Limb (tissue), 2 donors: ENCODE data around the gene CHRNA7.

Source experiments
- DNase-seq, 2 donors: peaks; one replicate each; pipeline ENCODE4 v3.0.0-alpha.2; 2016; ENCODE audit errors: extremely low spot score in 2 of 2

CHRNA7 gene

GRCh38 chr15:32067115-32067514 is 36.8 kb downstream of the CHRNA7 start:
- DNase-seq, result no peak

DNA sequence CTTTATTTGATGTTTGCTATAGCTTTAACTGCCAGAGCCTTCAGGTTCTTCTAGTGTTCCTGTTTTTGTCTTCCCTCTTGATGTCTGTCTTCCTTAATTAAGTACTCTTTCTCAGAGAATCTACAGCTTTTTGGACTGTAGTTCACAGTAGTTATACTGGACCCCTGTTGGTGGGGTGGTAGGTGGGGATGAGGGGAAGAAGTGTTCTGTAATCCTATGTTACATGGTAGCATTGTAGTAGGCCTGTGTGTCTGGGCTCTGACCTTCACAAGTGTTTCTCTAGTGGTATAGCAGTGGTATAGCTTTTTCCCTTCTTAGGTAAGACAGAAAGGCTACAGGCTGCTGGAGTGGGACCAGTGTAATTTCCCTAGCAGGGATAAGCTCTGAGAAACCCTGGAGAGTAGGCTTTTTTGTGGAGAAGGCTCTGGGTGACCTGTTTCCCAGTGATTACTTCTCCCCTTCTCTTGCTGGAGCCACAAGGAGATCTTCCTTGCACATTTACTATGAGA is 59.6 kb downstream of the CHRNA7 start:
- DNase-seq, result no peak

DNA sequence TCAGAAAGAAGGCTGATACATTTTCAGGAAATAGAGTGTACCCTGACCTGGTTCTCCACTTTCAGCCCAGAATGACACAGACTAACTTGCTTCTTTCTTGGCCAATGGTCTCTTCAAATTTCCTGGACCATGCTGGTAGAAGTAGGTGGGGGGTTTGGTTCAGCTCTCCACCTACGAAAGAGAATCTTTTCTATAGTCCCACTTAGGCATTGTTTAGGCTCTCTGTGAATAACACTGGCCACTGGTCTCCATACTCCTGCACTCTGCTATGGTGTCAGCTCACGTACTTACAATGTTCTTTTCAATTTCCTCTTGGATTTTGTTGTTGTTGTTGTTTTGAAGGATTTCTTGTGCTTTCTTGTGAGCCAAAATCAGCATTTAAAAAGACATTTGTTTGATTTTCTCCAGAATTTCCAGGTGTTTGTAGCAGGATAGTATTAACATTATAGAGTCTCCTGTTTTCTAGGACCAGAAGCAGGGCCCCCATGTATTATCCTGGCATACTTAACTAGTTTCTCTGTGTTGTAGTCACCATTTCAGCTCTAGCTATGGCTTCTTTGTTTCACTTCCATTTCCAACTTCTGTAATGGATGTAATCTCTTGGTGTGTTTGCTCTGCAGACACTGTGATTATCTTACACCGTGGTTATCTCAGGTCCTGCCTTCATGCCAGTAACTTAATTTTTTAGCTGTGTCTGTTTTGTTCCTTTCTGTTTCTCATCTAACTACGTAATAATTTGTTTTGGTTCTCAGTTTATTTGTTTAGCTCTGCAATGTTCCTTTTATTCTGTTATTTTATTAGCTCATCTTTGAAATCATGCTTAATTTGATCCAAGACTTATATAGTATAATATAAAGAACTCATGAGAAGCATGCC is 61.4 kb downstream of the CHRNA7 start:
- DNase-seq, result no peak

DNA sequence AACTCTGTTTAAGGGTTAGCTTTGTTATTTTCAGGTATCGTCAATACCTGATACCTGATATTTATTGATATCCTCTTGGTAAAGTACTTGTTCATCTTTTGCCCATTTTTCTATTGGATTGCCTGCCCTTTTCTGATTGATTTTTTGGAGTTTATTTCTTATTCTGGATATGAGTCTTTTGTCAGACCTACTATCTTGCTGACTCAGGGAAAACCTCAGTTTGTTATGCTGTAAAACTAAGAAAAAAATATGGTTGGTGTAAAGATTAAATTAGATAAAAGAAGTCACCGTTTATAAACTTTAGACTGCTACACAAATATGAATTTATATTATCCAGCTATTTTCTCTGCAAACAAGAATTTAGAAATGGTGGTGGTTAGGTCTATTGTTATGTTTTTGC is 65.9 kb downstream of the CHRNA7 start:
- no peak for DNase-seq

DNA sequence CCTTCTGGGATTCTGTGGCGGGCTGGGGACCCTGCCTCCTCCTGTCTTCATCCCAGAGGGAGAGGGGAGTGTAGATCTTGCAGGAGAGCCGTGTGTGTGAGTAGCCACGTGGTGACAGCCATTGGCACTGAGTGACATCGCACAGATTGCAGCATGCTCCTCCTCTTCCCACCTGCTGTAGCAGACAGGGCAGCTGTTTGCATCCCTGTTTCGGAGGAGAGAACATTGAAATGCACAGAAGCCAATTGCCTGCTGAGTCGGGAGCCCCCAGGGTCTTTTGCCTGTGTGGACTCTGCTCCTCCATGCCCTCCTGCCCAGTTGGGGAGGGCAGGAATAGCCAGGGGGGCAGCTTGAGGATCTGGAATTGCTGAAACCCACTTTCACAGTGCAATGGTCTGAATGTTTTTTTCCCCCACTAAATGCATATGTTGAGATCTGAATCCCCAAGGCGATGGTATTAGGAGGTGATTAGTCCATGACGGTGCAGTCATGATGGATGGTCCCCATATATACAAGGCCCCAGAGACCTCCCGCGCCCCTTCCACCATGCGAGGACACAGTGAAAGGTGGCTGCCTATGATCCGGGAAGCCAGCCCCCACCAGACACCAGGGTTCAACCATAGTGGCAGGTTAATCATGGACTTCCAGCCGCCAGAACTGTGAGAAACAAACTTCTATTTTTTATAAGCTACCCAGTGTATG is 66.8 kb downstream of the CHRNA7 start:
- DNase-seq, result no peak

- no peak for DNase-seq
These were observed 67.7 kb downstream of the CHRNA7 start for GRCh38 chr15:32098033-32098432.

DNA sequence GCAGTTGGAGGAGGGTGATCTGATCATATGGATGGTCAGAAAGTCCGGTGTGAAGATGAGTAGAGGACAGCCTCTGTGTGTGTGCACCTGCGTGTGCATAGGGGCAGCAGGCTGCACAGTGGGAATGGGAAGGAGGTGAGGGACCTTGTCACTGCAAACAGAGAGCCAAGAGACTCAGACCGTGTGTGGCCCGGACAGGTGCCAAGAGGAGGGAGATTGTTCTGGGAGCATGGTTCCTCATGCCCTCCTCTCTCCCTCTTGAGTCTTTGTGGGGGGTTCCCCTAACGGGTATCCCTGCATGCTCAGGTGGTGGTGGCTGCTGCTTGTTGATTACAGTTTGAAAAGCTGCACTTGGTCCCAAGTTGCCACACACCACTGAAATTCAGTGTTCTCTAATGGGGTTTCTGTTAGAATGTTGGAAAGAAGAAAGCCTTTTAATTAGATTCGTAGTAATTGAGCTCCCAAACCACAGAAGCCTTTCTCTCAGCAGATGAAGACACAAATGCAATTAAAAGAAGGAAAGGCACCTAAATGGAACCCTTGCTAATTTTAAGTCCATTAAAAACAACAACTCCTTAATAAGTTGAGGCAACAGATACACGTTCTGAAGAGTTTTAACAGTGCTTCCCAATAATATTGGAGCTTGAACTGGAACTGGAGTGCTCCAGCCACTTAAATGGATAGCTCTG is 68.9 kb downstream of the CHRNA7 start:
- no peak for DNase-seq

GRCh38 chr15:32099956-32100684 is 69.8 kb downstream of the CHRNA7 start:
- no peak for DNase-seq

- DNase-seq, result no peak
These were observed 74.0 kb downstream of the CHRNA7 start for GRCh38 chr15:32104061-32104995.

GRCh38 chr15:32105258-32106241 is 75.2 kb downstream of the CHRNA7 start:
- no peak for DNase-seq

DNA sequence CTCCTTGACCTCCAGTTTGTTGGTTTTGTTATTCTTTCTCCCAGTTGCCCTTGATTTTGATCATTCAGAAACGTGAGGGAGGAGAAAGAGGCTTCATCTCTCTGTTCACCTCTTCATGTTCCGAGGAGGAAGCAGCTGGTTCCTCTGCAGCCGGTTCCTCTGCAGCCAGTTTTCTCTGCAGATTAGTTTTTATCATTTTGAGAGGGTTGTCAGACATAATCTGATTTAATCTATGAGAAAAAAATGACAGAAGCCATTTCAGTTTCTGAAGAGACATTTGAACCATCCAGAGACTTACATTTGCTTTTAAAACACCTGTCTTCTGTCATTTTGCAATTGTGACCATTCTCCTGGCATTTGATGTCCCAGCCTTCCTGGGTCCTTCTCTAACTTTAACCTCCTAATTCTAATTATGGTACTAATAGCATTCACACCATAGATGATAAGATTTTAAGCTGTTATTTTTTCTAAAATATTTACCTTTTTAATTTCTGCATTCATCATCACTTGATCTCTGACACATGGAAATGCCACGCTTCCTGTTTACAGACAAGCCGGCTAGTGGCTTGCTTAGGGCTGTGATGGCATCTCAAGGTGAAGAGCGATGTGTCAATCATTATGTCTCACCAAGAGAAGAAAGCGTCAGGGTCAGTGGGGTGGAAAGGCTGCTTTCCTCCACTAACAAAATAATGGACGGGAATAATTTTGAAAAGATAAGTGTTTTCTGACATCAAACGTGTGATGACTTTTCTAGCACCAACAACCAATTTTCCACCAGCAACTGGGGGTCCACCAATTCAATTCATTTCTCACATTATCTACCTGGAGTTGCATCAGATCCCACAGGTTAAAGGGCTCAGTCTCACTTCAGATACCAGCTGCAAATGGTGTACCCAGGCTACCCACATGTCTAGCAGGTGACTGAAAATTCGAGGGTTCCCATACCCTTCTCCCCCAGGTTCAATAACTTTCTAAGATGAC is 76.4 kb downstream of the CHRNA7 start:
- no peak for DNase-seq

GRCh38 chr15:32107477-32108080 is 77.3 kb downstream of the CHRNA7 start:
- no peak for DNase-seq

DNA sequence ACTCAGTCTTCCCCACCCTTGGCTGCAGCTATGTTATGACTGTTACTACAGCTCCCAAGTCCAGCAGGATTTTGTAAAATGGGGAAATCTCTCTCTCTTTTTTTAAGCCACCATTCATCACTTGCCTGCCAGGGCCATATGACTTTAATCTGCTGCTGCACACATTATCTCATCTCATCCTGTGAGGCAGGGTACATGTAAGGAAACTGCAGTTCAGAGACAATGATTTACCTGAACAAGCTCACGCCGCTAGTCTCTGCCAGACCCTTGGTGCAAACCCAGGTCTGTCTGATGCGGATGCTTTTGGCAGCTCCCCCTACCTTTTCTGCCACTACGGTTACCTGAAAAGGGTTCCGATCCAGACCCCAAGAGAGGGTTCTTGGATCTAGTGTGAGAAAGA is 78.3 kb downstream of the CHRNA7 start:
- DNase-seq, result no peak

DNA sequence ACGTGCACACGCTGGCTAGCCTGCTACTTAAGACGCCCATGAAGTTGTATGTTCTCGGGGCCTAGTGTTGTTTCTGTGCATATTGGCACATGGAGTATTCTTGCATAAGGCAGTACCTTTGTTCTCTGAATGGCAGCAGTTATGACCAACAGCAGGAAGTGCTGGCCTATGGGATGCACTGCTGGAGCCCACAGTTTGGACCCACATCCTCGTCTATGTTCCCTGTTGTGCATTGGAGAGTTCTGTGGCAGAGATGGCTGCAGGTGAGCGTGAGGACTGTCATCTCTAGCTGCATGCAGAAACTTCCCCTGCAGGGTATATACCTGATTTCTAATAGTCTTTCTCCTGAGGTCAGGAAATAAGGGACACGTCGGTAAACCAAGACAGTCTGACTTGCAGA is 81.8 kb downstream of the CHRNA7 start:
- DNase-seq, result no peak

DNA sequence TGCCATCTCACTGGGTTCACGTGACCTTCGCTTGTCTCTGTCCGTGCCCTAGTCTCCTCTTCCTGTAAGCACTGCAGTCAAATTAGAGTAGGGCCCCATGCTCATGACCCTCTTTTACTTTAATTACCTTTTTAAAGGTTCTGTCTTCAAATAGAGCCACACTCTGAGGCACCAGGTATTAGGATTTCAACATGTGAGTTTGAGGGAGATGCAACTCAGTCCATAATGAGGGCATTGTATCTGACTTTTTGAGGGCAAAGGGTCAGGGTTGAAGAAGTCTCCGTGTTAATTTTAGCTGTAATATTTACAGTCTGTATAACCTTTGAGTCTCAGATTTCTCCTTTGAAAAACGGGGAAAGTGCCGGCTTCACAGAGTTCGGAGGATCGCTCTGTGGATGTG is 82.9 kb downstream of the CHRNA7 start:
- no peak for DNase-seq

DNA sequence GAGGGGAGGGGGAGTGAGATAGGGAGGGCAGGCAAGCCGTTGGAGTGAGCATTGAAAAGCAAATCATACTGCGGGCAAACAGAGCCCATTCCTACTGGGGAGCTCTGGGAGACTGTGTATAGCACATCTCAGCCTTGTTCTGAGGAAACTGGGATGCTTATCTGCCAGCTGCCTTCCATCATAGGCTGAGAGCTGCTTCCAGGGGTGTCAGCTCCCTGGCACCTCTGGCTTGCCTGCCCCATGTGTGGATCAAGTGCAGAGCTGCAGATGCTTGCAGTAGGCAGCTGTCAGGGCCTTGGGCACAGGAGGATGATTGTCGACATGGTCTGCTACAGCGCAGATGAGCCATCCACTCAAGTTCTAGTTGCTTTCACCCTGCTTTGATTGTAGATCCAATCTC is 86.8 kb downstream of the CHRNA7 start:
- DNase-seq, result no peak

GRCh38 chr15:32119286-32119685 is 89.0 kb downstream of the CHRNA7 start:
- no peak for DNase-seq
